ENCODE measurements around the gene NEK4.

The NEK4 gene

DNA sequence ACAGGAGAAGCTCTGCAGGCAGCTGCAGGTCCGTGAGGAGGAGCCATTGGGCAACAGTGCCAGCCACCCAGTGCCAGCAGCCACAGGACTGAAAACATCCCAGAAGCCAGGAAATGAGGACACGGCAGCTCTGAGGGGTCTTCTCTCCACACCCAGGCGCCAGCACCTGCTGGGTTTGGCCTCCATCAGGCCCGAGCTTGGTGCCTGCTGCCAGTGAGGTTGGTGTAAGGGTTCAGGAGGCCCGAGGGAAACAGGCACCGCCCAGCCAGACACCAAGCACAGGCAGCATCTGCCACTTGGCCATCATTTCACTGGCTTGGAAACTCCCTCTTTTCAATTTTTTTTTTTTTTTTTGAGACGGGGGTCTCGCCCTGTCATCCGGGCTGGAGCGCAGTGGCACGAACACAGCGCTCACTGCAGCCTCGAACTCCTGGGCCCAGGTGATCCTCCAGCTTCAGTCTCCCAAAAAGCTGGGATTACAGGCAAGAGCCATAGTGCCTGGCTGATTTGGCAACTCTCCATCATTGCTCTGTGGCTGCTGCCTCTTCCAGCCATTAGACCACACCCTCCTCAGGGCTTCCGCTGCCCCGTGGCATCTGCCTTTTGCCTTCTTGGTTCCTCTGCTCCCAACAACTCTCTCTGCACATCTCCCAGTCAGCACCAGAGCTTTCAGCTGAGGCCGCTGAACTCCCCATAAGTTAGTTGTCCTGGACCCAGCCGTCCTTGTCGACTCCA lies 22.4 kb upstream of the NEK4 start:
- no peak for DNase-seq

DNA sequence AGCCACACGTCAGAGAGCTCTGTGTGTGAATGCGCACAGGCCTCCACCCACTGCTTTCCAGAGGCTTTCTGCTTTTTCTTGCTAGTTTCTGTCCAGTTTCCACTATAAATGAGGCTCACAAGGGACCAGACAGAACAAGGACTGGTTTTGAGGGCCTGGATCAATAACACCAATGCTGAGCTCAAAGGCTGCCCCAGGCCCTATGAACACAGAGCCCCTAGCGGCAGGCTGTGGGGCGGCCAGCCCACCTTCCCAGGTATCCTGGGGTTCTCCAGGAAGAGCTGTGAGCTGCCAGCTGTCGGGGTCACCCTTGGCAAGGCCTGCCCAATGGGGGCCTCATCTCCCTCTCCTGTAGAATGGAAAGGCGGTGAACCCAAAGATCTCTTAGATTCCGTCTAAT lies 21.7 kb upstream of the NEK4 start:
- DNase-seq, result no peak

DNA sequence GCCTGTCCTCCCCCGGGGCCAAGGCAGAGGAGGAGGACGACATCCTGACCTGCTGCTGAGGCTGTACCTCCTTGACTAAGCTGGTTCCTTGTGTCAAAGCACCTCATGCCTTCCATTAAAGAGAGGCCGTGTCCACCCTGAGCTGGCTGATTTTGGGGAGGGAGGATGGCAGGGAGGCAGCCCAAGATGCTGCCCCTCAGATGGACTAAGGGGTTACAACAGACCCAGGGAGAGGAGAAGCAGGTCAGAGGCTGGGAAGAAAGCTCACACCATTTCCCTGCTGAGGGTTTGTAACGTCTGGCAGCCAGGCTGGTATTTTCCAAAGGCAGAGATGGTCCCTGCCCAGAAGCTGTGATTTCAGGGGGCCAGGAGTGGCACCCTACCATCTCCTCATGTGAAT lies 21.2 kb upstream of the NEK4 start:
- no peak for DNase-seq

DNA sequence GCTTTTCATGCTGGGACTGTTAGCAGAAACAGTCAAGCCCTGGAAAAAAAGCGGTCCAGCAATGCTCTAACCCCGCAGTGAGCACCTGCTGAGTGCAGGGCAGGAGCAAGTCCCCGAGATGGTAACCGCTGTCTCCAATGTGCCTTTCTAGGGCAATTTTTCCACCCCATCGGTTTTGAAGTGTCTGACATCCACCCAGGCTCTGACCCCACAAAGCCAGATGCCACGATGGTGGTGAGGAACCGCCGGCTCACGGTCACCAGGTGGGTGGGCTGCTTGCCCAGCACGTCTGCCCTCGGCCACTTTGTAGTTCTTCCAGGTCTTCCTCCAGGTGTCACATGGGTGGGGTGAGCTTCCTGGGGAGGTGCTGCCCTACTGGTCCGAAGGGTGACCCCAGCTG lies 20.6 kb upstream of the NEK4 start:
- no peak for DNase-seq

DNA sequence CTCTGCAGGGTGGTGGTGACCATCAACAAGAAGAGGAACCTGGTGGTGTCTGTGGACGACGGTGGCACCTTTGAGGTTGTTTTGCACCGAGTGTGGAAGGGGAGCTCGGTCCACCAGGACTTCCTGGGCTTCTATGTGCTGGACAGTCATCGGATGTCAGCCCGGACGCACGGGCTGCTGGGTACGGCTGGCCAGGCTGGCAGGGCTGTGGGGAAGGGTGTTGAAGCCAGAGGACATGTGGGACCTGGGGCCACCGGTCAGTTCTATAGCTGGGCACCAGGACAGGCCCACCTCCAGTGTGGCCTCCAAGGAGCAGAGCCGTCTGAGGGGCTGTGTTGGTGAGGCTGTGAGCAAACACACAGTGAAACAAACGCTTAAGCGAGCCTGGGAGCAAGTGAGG lies 20.0 kb upstream of the NEK4 start:
- DNase-seq, result no peak

DNA sequence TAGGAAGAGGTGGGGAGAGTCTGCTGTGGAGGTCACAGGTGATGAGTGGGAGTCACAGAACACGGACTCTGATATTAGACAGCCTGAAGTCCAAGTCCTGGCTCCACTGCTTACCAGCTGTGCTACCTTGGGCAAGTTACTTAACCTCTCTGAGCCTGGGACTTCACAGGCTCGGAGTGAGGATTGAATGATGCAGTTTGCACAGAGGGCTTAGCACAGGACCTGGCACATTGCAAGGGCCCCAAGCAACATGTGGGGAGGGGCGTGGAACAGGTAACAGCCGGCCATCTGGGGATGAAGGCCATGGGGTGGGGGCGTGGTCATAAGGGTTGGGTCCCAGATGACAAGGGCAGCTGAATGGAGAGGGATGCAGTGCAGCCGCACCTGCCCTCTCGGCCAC lies 19.6 kb upstream of the NEK4 start:
- no peak for DNase-seq

DNA sequence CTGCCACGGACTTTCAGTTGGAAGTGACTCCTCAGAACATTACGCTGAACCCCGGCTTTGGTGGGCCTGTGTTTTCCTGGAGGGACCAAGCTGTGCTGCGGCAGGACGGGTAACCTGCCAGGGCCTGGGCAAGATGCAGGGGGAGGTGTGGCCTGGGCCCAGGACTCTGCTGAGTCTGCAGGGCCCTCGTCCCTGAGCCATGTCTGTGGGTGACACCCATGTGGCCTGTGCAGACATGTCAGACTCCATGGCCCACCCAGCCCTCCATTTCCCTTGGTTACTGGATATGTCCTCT lies 19.0 kb upstream of the NEK4 start:
- DNase-seq, result no peak

DNA sequence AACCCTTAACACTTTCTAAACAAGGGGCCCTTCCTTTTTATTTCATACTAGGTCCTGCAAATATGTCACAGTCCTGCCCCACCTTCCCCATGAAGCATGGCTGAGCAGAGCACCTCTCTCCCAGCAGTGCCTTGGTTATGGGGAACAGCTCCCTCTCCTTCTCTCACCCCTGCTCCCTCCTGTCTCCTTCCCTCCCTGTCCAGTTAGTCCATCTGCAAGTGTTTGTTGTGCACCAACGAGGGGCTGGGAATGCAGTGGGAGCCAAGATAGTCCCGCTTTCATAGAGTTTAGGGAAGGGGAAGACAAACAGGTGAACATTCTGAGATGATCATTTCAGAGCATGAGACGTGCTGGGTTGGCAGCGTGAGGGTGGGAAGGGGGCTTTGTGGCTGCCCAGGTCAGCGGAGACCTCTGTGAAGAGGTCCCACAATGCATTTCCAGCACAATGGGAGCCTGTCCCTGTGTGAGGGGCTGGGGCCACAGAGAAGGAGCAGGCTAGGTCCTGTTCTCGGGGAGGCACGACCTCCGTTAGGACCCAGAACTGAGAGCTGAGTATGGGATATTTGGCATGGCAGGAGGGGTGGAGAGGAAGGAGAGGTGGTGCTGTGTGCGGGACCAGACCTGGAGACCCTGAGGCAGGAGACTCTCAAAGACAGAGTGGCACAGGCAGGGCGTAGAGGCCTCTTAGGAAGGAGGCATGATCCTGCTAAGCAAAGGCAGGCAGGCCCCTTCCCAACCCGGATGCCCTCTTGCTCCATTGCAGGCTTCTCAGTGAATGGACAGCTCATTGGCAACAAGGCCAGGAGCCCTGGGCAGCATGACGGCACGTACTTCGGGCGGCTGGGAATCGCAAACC lies 18.4 kb upstream of the NEK4 start:
- DNase-seq, result no peak

DNA sequence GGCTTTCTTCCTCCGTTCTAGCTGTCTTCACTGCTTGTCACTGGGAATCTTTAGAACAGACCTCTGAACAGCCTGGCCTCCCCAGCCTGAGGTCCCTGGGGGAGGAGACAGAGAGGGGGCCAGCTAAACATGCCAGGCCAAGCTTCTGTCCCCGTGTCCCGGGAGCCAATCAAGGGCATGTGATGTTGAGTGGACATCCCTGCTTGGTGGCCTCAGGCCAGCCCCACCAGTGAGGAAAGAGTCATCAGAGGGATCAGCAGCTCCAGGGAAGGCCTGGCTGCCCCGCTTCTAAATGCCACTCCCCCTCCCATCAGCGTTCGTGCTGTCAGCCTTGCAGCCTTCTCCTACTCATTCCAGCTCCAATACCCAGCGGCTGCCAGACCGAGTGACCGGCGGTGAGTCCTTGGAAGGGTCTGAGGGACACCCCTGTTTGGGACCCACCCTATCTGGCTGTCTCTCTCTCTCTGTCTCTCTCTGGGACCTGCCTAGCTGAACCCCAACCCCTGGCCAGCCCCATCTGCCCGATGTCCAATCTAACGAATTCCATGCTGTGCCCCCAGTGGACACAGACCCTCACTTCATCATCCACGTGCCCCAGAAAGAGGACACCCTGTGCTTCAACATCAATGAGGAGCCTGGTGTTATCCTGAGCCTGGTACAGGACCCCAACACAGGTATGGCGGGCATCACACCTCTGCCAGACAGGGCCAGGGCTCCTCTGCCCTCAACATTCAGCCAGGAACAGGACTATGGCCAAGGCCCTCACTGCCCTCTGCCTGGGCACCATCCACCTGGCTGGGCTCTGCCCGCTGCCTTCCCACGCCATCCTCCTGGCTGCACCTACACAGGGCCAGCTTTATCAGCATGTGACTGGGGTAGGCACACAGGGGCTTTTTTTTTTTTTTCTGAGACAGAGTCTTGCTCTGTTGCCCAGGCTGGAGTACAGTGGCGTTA lies 17.2 kb upstream of the NEK4 start:
- no peak for DNase-seq

DNA sequence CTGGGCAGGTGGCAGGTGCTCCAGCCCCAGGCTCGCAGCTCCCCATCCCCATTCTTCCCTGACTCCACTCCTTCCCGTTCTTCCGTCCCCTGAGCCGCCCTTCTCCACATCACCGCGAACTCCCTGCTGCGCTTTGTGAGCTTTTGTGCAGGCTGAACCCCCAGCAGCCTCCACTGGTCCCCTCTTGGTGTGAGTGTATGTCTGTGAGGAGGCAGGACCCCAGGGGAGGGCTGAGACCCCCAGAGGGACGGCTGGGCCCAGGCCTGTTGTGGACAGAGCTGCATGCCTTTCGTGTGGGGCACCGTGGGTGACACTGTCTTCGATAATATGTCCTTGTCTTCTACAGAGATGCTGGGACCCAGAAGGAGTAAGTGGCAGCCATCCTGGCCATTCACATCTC lies 16.5 kb upstream of the NEK4 start:
- no peak for DNase-seq

DNA sequence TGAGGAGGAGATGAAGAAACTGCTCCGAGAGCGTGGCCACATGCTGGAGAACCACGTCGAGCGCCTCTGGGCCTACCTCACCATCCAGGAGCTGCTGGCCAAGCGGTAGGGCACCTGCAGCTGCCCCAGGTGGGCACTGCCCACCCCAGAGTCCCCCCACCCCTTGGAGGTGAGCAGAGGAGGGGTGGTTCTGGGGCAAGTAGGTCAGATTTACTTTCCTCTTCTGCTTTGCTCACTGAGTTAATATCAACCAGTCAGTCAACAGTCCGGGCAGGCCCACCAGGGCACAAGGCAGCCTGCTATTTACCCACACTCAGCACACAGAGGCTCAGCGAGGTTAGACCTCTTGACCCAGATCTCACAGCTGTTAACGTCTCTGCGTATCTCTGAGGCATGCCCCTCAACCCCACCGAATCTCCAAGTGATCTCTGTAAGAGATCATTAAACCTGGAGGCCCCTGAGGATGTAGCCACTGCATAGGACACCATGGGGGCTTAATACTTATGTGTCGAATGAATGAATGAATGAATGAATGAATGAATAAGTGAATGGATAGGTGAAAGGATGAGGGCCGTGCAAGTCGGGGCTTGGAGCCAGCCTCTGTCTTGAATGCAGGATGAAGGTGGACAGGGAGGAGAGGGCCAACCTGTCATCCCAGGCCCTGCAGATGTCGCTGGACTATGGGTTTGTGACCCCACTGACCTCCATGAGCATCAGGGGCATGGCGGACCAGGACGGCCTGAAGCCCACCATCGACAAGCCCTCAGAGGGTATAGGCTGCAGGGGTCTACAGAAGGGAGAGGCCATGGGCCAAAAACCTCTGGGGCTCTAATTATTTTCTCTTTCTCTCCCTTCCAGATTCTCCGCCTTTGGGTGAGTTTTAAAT lies 15.8 kb upstream of the NEK4 start:
- DNase-seq, result no peak

DNA sequence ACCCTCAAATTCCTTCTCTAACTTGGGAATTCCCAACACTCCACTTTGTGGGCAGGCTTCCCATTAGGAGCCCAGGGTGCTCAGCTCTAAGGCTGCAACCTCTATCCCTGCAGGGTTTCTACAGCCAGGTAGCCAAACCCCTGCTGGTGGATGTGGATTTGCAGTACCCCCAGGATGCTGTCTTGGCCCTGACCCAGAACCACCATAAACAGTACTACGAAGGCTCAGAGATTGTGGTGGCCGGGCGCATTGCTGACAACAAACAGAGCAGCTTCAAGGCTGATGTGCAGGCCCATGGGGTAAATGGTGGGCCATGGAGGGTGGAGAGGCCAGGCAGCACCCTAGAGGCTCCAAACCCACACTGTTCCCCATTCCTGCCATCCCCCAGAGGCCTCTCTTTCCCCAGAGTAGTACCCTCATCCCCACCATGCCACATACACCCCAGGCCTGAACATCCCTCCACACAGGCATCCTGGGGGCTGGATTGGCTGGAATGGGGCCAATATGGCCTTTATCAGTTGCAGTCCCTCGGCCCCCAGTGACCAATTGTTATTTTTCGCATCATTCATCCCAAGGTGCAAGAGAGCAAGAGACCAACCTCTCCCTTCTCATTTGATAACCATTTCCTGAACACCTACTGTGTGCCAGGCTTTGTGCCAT lies 14.3 kb upstream of the NEK4 start:
- DNase-seq, result peak; percentile 8

DNA sequence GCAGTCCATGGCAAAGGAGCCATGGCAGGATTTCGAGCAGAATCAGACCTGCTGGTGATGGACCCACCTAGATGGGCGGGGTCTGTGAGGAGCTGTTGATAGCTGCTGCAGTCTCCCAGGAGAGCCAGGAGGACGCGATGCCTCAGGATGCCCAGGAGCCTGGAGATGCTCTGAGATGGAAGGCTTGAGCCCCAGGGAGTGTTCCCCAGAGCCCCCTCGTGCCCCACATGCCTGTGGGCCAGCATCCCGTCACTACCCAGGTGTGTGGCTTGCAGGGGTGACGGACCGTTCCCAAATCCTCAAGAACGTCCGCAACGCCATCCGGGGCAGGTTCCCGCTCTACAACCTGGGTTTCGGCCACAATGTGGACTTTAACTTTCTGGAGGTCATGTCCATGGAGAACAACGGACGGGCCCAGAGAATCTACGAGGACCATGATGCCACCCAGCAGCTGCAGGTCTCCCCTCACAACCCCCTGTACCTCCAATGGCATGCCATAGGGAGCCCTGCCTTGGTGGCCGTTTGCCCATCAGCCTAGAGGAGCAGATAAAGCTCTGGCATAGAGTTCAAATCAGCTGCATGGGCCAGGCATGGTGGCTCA lies 13.4 kb upstream of the NEK4 start:
- DNase-seq, result peak; percentile 16

DNA sequence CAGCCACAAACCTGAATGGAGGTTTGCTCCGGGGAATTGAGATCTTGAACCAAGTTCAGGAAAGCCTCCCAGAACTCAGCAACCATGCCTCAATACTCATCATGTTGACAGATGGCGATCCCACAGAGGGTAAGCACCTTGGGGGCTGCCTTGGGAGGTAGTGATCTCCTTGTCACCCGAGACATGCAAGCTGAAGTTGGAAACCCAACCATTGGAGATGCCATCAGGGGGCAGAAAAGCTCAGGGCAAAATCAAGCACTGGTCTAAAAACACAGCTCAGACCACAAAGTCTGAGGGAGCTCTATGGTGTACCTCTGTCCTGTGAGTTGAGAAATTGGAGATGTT lies 12.4 kb upstream of the NEK4 start:
- DNase-seq, result peak; percentile 4

DNA sequence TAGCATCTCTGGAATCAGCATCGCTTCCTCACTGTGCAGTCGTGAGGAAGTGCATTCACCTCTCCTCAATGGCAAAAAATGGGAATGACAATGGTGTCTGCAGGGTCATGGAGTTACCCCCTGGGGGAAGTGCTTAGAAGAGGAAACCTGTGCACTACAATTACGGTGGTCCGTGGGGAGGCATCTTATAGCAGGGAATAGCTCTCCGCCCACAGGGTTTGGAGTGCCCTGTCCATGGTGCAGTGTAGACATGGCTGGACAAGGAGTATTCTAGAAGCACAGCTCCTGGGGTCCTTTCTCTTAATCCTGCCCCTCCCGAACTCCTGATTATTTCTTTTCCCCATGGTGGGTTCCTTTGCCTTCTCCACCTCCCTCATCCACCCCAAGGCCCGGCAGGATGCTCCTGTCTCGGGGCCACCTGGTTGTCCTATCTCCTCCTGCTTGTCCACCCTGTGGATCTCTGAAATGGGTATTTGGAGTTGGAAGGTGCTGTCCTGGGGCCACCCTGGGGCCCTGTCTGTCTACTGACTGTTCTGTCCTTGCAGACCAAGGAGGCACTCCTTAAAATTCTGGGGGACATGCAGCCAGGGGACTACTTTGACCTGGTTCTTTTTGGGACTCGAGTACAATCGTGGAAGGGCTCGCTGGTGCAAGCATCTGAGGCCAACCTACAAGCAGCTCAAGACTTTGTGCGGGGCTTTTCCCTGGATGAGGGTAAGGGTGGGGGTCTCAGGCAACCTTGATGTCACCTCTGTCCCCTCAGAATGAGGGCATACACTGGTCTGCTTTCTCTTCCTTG lies 11.9 kb upstream of the NEK4 start:
- peak; percentile 9 for DNase-seq

DNA sequence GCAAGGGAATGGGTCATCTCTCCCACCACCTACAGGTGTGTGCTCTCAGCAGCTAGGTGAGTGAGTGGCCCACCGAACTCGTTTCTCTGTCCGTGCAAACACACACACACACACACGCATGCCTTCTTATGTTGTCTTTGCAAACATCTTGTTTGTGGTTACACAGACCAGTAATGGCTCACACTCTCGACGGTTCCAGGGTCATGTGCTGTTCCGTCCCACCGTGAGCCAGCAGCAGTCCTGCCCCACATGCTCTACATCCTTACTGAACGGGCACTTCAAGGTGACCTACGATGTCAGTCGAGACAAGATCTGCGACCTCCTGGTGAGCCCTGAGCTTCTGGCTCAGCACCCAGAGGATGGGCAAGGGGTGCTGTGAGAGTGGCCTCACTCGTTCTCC lies 11.0 kb upstream of the NEK4 start:
- no peak for DNase-seq

DNA sequence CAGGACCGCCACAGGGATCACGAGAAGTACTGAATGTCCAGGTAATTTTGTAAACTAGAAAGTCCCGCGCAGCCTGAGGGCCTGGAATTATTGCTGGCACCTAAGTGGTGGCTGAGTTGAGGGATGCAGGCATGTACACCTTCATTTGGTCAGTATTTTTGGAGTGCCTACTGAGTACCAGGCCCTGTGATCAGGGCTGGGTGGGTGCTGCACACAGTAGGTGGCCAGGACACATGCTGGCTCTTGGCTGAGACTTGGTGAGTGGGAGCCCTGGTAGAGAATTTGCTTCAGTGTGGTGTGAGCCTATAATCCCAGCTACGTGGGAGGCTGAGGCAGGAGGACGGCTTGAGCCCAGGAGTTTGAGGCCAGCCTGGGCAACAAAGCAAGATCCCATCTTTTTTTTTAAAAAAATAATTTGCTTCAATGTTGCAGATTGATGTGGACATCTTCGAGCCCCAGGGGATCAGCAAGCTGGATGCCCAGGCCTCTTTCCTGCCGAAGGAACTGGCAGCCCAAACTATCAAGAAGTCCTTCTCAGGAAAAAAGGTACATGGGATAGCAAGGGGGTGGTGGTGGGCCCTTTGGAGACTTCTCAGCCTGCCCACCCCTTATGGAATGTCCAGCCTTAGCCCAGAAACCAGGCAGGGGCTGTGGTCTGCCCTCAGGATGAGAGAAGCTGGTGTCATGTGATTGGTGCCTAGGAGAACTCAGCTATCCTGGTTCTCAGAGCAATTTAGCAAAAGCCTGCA lies 9.3 kb upstream of the NEK4 start:
- DNase-seq, result peak; percentile 8

DNA sequence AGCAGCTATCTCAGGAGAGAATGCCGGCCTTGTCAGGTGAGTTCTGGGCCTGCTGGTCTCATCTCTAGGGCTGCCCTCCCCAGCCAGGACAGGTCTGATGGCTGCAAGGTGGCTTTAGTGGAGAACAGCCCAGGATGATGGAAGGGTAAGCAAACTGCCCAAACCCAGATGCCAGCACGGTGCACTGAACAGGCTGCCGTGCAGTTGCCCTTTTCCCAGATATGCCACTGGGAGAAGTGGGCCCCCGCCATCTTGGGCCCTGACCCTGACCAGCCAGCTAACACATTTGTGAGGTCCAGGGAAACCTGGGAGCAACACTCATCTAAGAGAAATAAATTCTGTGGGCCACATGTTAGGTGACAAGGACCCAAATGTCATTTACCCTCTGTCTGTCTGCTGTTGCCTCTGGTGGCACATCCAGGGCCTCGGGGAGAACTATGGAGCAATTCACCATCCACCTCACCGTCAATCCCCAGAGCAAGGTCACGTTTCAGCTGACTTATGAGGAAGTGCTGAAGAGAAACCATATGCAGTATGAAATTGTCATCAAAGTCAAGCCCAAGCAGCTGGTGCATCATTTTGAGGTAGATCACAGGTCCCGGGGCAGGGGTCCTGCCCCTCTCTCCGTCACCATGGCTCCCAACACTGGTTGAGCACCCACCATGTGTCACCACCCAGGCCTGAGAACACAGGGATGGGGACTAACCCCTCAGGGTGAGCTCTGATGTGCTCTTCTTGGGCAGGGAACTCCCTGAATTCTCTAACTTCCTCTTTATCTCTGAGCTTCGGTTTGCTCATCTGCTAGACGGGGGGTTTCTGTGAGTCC lies 8.5 kb upstream of the NEK4 start:
- DNase-seq, result peak; percentile 13

Measured in femur (tissue), 1 donor.